Fibroblast of lung (primary cell): ENCODE results near the gene CADPS. TPM values are rescaled to one million over a fixed set of nuclear protein-coding genes. Genes with fewer than 3 reads are reported as not detected.

ENCODE experiments used
- DNase-seq, 2 donors: peaks; one replicate each; pipeline versions ENCODE4 v3.0.0 to v3.0.0-alpha.2; 2010; ENCODE audit warnings: low read depth in 2 of 2
- H2AFZ ChIP-seq: 2 replicates; pipeline ENCODE4 v1.5.1; 2012; ENCODE audit warnings: low read length, control low read depth, inconsistent platforms
- H3K27ac ChIP-seq: 2 replicates; pipeline ENCODE4 v1.5.1; 2011; ENCODE audit warnings: low read length, control low read depth; ENCODE audit not compliant: insufficient read depth
- H3K27me3 ChIP-seq: 2 replicates; pipeline ENCODE4 v1.5.1; 2011; ENCODE audit warnings: mild to moderate bottlenecking, low read length; ENCODE audit not compliant: control insufficient read depth, insufficient read depth
- H3K36me3 ChIP-seq: 2 replicates; pipeline ENCODE4 v1.5.1; 2011; ENCODE audit warnings: low read length; ENCODE audit not compliant: control insufficient read depth, insufficient read depth
- H3K4me1 ChIP-seq: 2 replicates; pipeline ENCODE4 v1.5.1; 2011; ENCODE audit warnings: low read length; ENCODE audit not compliant: control insufficient read depth, insufficient read depth; ENCODE audit errors: extremely low read depth
- H3K4me2 ChIP-seq: 2 replicates; pipeline ENCODE4 v1.5.1; 2011; ENCODE audit warnings: low read length, control low read depth; ENCODE audit not compliant: insufficient read depth; ENCODE audit errors: extremely low read depth
- H3K4me3 ChIP-seq, 4 experiments: fragments of 200-600 bp in 1 of 4; sonication (generic) in 1 of 4; replicated peaks in 1 of 4; 2 replicates each; pipeline ENCODE4 v1.5.1; 2011 to 2016; ENCODE audit warnings: low read length in 4 of 4, low read depth in 3 of 4, mild to moderate bottlenecking in 3 of 4, control low read depth in 2 of 4, inconsistent platforms in 1 of 4, mixed read lengths in 1 of 4; ENCODE audit not compliant: insufficient read depth in 1 of 4; ENCODE audit errors: control extremely low read depth in 1 of 4
- H3K79me2 ChIP-seq: 2 replicates; pipeline ENCODE4 v1.5.1; 2012; ENCODE audit warnings: mild to moderate bottlenecking, low read length, inconsistent platforms; ENCODE audit not compliant: control insufficient read depth, insufficient read depth
- H3K9ac ChIP-seq: 2 replicates; pipeline ENCODE4 v1.5.1; 2011; ENCODE audit warnings: mild to moderate bottlenecking, low read length, control low read depth; ENCODE audit not compliant: insufficient read depth
- H3K9me3 ChIP-seq: 2 replicates; pipeline ENCODE4 v1.5.1; 2012; ENCODE audit warnings: low read depth, low read length; ENCODE audit not compliant: control insufficient read depth, insufficient read depth
- H4K20me1 ChIP-seq: 2 replicates; pipeline ENCODE4 v1.5.1; 2011; ENCODE audit warnings: low read length; ENCODE audit not compliant: control insufficient read depth, insufficient read depth; ENCODE audit errors: extremely low read depth
- EZH2 ChIP-seq: IDR thresholded peaks from 2 replicates; pipeline ENCODE4 v1.5.1; 2012; ENCODE audit warnings: low read length, control low read depth, mild to moderate bottlenecking; ENCODE audit errors: missing control alignments
- polyA plus RNA-seq, 2 donors: library from polyadenylated mRNA; depleted of rRNA in 1 of 2; stranded (reverse) in 1 of 2; unstranded in 1 of 2; fragments of >200 nt; gene quantifications; 2 replicates each; pipeline ENCODE4 v1.2.1, GENCODE V29; 2011 to 2012; ENCODE audit warnings: missing spikeins in 1 of 2
- total RNA-seq: library from RNA; depleted of rRNA; stranded (reverse); fragments of >200 nt; gene quantifications from 2 replicates; pipeline ENCODE4 v1.2.1, GENCODE V29; 2014
- TF ChIP-seq, protein P1 (sequence below), 2 donors: IDR thresholded peaks in 1 of 2; conservative IDR thresholded peaks in 1 of 2; 1 replicate in 1 of 2; 2 replicates in 1 of 2; pipeline ENCODE4 v1.5.1; 2011 to 2012; ENCODE audit warnings: low read length in 2 of 2, control low read depth in 1 of 2, inconsistent platforms in 1 of 2, low read depth in 1 of 2, mild to moderate bottlenecking in 1 of 2

The CADPS gene
- total and polyA plus RNA-seq, 2 donors (not counting 1 experiment from before 2014, with no cell fraction given): 2.3 to 63.1 TPM

DNA sequence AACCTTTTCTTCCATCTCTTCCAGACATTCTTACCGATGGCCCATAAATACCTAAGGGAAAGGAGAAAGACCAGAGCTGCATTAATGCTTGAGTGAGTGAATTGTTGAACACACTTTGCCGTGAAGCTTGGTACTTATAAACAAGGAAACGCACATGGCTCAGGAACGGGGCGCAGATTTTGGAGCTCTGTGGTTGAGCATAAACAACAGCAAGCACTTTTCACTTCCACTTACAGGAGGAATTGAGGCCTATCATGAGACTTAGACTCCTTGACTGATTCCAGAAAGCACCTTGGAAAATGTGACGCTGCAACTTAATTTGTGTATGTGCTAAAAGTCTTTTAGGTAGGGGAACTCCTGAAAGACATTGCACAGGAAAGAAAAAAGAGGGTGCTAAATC, 304.3 kb downstream of the CADPS start:
- H2AFZ ChIP-seq: no peak overlapping the region
- H3K9ac ChIP-seq: no peak overlapping the region
- DNase-seq: no peak
- no peaks in the 10 kb centered on the region for H3K27me3 ChIP-seq
- no peaks in the 10 kb centered on the region for H3K79me2 ChIP-seq
- H3K4me1 ChIP-seq: peaks cover 10% of the 10 kb centered on the region
- no peaks in the 10 kb centered on the region for H4K20me1 ChIP-seq
- H3K27ac ChIP-seq: no peak overlapping the region
- TF ChIP-seq, protein P1, sequence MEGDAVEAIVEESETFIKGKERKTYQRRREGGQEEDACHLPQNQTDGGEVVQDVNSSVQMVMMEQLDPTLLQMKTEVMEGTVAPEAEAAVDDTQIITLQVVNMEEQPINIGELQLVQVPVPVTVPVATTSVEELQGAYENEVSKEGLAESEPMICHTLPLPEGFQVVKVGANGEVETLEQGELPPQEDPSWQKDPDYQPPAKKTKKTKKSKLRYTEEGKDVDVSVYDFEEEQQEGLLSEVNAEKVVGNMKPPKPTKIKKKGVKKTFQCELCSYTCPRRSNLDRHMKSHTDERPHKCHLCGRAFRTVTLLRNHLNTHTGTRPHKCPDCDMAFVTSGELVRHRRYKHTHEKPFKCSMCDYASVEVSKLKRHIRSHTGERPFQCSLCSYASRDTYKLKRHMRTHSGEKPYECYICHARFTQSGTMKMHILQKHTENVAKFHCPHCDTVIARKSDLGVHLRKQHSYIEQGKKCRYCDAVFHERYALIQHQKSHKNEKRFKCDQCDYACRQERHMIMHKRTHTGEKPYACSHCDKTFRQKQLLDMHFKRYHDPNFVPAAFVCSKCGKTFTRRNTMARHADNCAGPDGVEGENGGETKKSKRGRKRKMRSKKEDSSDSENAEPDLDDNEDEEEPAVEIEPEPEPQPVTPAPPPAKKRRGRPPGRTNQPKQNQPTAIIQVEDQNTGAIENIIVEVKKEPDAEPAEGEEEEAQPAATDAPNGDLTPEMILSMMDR (conservative IDR thresholded peaks at IDR 0.05 in 1 of 2, IDR thresholded peaks at IDR 0.05 in 1 of 2; ENCODE audit: low read depth in 1 of 2, low read length in 2 of 2): no peak
- no peak for TF ChIP-seq EZH2
- H3K36me3 ChIP-seq: no peaks in the 10 kb centered on the region
- no peak overlapping the region for H3K4me3 ChIP-seq
- no peaks in the 10 kb centered on the region for H3K9me3 ChIP-seq
- H3K4me2 ChIP-seq: no peak overlapping the region

DNA sequence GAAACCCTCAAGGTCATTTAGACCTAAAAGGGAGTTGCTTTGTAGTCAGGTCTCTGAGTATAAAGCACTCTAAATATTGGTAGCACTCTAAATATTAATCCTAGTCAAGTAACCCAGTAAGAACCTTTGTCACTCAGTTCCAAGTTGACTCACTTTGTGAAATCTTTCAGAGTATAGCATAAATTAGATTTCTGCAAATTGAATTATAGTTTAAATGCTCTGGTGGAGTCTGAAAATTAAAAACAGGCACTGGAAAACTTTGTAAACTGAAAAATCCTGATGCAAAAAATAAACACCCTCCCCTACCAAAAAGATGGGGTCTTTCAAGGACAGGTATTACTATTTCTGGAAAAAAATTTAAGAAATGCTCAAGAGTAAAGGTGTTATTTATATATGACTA, 305.6 kb downstream of the CADPS start:
- no peaks in the 10 kb centered on the region for H3K27me3 ChIP-seq
- no peak overlapping the region for H3K9ac ChIP-seq
- no peak overlapping the region for H2AFZ ChIP-seq
- H3K79me2 ChIP-seq: no peaks in the 10 kb centered on the region
- H3K4me2 ChIP-seq: no peak overlapping the region
- no peak overlapping the region for H3K27ac ChIP-seq
- H4K20me1 ChIP-seq: no peaks in the 10 kb centered on the region
- DNase-seq: no peak
- no peaks in the 10 kb centered on the region for H3K9me3 ChIP-seq
- H3K36me3 ChIP-seq: no peaks in the 10 kb centered on the region
- no peak overlapping the region for H3K4me3 ChIP-seq
- peaks cover 10% of the 10 kb centered on the region for H3K4me1 ChIP-seq
- no peak for TF ChIP-seq EZH2
- TF ChIP-seq, protein P1 (conservative IDR thresholded peaks at IDR 0.05 in 1 of 2, IDR thresholded peaks at IDR 0.05 in 1 of 2; ENCODE audit: low read depth in 1 of 2, low read length in 2 of 2): no peak

DNA sequence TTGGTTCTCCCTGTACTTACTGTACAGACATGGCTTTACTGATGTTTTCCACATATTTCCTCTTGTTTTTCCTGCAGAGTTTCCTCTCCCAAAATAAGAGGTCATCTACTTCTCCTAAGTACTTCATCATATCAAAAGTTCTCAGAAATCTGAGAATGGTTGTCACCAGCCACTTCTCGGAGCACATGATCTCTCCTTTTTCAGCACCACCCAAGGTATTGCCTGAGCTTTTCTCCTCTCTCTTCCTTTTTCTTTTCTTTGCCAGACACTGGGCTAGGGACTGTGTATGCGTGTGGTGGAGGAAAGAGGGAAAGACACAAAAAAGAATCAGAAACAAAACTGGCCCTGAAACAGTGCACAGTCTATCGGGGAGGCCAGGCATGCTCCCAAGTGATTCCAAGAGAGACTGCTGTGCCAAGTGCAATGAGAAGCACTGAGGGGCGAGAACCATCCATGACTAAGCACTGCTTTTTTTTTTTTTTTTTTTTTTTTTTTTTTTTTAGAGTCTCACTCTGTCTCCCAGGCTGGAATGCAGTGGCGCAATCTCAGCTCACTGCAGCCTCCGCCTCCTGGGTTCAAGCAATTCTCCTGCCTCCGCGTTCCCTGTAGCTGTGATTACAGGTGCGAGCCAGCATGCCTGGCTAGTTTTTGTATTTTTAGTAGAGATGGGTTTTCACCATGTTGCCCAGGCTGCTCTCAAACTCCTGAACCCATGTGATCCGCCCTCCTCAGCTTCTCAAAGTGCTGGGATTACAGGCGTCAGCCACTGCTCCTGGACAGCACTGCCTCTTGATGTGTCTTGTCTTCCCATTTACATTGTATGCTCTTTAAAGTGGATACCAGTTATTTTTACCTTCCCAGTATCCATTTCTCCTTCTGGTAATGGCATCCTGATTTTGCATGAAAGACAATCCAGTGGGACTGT, 307.9 kb downstream of the CADPS start:
- H4K20me1 ChIP-seq: no peaks in the 10 kb centered on the region
- no peaks in the 10 kb centered on the region for H3K79me2 ChIP-seq
- H3K27me3 ChIP-seq: no peaks in the 10 kb centered on the region
- H3K36me3 ChIP-seq: no peaks in the 10 kb centered on the region
- H3K9me3 ChIP-seq: no peaks in the 10 kb centered on the region
- H3K9ac ChIP-seq: no peak overlapping the region
- no peak overlapping the region for H3K4me3 ChIP-seq
- DNase-seq: peak; percentile 86 to 93
- peaks cover 15% of the 10 kb centered on the region for H3K4me1 ChIP-seq
- H2AFZ ChIP-seq: peak overlapping the region; percentile 23
- peak overlapping the region; percentile 83 for H3K4me2 ChIP-seq
- no peak overlapping the region for H3K27ac ChIP-seq
- no peak for TF ChIP-seq EZH2
- TF ChIP-seq, protein P1 (conservative IDR thresholded peaks at IDR 0.05 in 1 of 2, IDR thresholded peaks at IDR 0.05 in 1 of 2; ENCODE audit: low read depth in 1 of 2, low read length in 2 of 2): no peak
